Parathyroid adenoma (tissue), 2 donors: ENCODE measurements around the gene RAB23.

Experiments used
- H2AFZ ChIP-seq: fragments of 300-600 bp; sonication (generic); one replicate; pipeline ENCODE4 v1.7.0; 2017; ENCODE audit warnings: antibody characterized with exemption, mild to moderate bottlenecking
- H3K27ac ChIP-seq: fragments of 300-600 bp; sonication (generic); one replicate; pipeline ENCODE4 v1.7.0; 2017
- H3K27me3 ChIP-seq: fragments of 300-600 bp; sonication (generic); one replicate; pipeline ENCODE4 v1.7.0; 2017; ENCODE audit warnings: low read length; ENCODE audit not compliant: control insufficient read depth, insufficient read depth
- H3K36me3 ChIP-seq: fragments of 300-600 bp; sonication (generic); one replicate; pipeline ENCODE4 v1.7.0; 2017; ENCODE audit warnings: low read length; ENCODE audit not compliant: control insufficient read depth, insufficient read depth
- H3K4me1 ChIP-seq: fragments of 300-600 bp; sonication (generic); one replicate; pipeline ENCODE4 v1.7.0; 2017; ENCODE audit warnings: control low read depth
- H3K4me2 ChIP-seq: fragments of 300-600 bp; sonication (generic); one replicate; pipeline ENCODE4 v1.7.0; 2017; ENCODE audit warnings: low read length
- H3K4me3 ChIP-seq: fragments of 300-600 bp; sonication (generic); one replicate; pipeline ENCODE4 v1.7.0; 2017; ENCODE audit warnings: low read depth, low read length
- H3K79me2 ChIP-seq: fragments of 300-600 bp; sonication (generic); one replicate; pipeline ENCODE4 v1.7.0; 2017; ENCODE audit warnings: control low read depth
- H3K9ac ChIP-seq: fragments of 300-600 bp; sonication (generic); one replicate; pipeline ENCODE4 v1.7.0; 2017; ENCODE audit warnings: mild to moderate bottlenecking
- H3K9me3 ChIP-seq: fragments of 300-600 bp; sonication (generic); one replicate; pipeline ENCODE4 v1.7.0; 2017; ENCODE audit warnings: low read length; ENCODE audit not compliant: control insufficient read depth
- CTCF ChIP-seq: fragments of 300-600 bp; sonication (generic); IDR thresholded peaks from one replicate; pipeline ENCODE4 v1.7.0; 2017; ENCODE audit warnings: antibody characterized with exemption, mild to moderate bottlenecking
- donor health status: primary hyperparathyroidism.

The RAB23 gene

GRCh38 chr6:57207872-57208271 lies 14.2 kb downstream of the RAB23 start:
- no peak overlapping the region for H3K27ac ChIP-seq
- no peak overlapping the region for H2AFZ ChIP-seq
- H3K79me2 ChIP-seq = peaks cover 1% of the 10 kb centered on the region
- H3K9me3 ChIP-seq = no peaks in the 10 kb centered on the region
- H3K4me3 ChIP-seq = no peak overlapping the region
- no peak overlapping the region for H3K9ac ChIP-seq
- H3K4me2 ChIP-seq = no peak overlapping the region
- no peaks in the 10 kb centered on the region for H3K27me3 ChIP-seq
- H3K36me3 ChIP-seq = no peaks in the 10 kb centered on the region
- TF ChIP-seq CTCF = no peak
- H3K4me1 ChIP-seq = no peaks in the 10 kb centered on the region

GRCh38 chr6:57207141-57207540 lies 15.0 kb downstream of the RAB23 start:
- H3K9ac ChIP-seq = no peak overlapping the region
- H3K4me2 ChIP-seq = no peak overlapping the region

GRCh38 chr6:57205550-57206328 lies 16.4 kb downstream of the RAB23 start:
- no peak overlapping the region for H3K4me3 ChIP-seq
- no peak overlapping the region for H3K9ac ChIP-seq
- H3K36me3 ChIP-seq = no peaks in the 10 kb centered on the region
- H3K27ac ChIP-seq = no peak overlapping the region
- no peaks in the 10 kb centered on the region for H3K27me3 ChIP-seq
- no peak overlapping the region for H3K4me2 ChIP-seq
- H2AFZ ChIP-seq = no peak overlapping the region
- no peaks in the 10 kb centered on the region for H3K79me2 ChIP-seq
- TF ChIP-seq CTCF = no peak
- no peaks in the 10 kb centered on the region for H3K4me1 ChIP-seq
- H3K9me3 ChIP-seq = no peaks in the 10 kb centered on the region

More at GRCh38 chr6:57207141-57207540, 15.0 kb downstream of the RAB23 start:
- H3K27ac ChIP-seq = no peak overlapping the region
- H3K79me2 ChIP-seq = no peaks in the 10 kb centered on the region
- H3K4me1 ChIP-seq = no peaks in the 10 kb centered on the region
- H3K36me3 ChIP-seq = no peaks in the 10 kb centered on the region
- no peak overlapping the region for H3K4me3 ChIP-seq
- no peak overlapping the region for H2AFZ ChIP-seq
- no peaks in the 10 kb centered on the region for H3K9me3 ChIP-seq
- no peaks in the 10 kb centered on the region for H3K27me3 ChIP-seq
- TF ChIP-seq CTCF = no peak

- Histone ChIP-seq H3K27me3 (no peaks in the 10 kb centered on the region), H3K27ac (no peak overlapping the region), H3K4me3 (no peak overlapping the region), H2AFZ (no peak overlapping the region), H3K79me2 (no peaks in the 10 kb centered on the region), H3K9ac (no peak overlapping the region), H3K36me3 (no peaks in the 10 kb centered on the region), H3K9me3 (no peaks in the 10 kb centered on the region), H3K4me1 (no peaks in the 10 kb centered on the region), H3K4me2 (no peak overlapping the region)
- no peak for TF ChIP-seq CTCF
These were observed 20.4 kb downstream of the RAB23 start for GRCh38 chr6:57201718-57202117.
